ENCODE data around the gene C1D. TPM values are rescaled to one million over a fixed set of nuclear protein-coding genes. Genes with fewer than 3 reads are reported as not detected.
"Not testable (repeated sequence)": the region's sequence is repeated elsewhere in the genome, so short reads cannot be mapped to it uniquely, and the experiment has no call there.

The C1D gene
- total RNA-seq, 1 donor from 2014 or later = 26.7 TPM

DNA sequence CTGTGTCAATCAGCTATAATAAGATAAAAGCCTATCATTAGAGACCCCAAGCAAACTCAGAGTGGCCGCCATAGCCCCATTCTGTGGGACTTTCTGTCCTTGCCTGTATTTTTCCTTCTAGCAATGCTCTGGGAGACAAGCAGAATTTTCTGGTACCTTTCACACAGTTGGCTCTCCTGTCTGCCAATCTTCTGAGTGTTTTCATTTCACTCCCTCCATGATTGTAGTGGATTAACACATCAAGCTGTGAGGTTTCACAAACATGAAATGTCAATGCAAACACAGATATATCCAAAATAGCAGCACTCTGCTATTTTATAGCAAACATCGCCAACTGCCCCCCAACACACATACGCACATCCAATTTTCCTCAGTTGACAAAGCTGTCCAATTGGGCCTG lies 64.9 kb downstream of the C1D start:
- H3K4me1 Mint-ChIP-seq (ENCODE audit: unreplicated experiment) = no peaks in the 10 kb centered on the region
- H3K27me3 Mint-ChIP-seq = no peaks in the 10 kb centered on the region
- peaks cover 8% of the 10 kb centered on the region for H3K9me3 Mint-ChIP-seq
- no peak for DNase-seq (ENCODE audit: extremely low spot score, unreplicated experiment)
- no peak overlapping the region for H3K4me3 Mint-ChIP-seq
- TF ChIP-seq, protein P1, sequence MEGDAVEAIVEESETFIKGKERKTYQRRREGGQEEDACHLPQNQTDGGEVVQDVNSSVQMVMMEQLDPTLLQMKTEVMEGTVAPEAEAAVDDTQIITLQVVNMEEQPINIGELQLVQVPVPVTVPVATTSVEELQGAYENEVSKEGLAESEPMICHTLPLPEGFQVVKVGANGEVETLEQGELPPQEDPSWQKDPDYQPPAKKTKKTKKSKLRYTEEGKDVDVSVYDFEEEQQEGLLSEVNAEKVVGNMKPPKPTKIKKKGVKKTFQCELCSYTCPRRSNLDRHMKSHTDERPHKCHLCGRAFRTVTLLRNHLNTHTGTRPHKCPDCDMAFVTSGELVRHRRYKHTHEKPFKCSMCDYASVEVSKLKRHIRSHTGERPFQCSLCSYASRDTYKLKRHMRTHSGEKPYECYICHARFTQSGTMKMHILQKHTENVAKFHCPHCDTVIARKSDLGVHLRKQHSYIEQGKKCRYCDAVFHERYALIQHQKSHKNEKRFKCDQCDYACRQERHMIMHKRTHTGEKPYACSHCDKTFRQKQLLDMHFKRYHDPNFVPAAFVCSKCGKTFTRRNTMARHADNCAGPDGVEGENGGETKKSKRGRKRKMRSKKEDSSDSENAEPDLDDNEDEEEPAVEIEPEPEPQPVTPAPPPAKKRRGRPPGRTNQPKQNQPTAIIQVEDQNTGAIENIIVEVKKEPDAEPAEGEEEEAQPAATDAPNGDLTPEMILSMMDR (conservative IDR thresholded peaks at IDR 0.05) = no peak
- H3K27ac Mint-ChIP-seq = no peak overlapping the region
- no peaks in the 10 kb centered on the region for H3K36me3 Mint-ChIP-seq

DNA sequence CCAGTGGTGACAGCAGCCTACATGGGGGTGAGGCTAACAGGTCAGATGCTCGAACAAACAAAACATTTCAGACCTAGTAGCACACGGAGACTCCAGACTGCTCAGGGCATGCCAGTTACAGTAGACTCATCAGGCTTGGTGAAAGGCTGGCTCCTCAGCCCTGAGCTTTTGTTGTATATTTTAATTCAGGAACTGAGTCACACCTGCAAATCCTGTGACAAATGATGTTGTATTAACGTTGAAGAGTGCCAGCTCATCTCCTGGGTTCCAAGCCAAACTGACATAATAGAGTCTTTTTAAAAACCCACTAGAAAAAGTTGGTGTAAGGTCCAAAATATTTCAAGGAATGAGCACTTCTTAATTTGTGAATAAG lies 65.3 kb downstream of the C1D start:
- Mint-ChIP-seq H3K27me3 (no peaks in the 10 kb centered on the region), H3K4me1 (ENCODE audit: unreplicated experiment) (no peaks in the 10 kb centered on the region), H3K9me3 (peaks cover 8% of the 10 kb centered on the region), H3K4me3 (no peak overlapping the region), H3K27ac (no peak overlapping the region), H3K36me3 (no peaks in the 10 kb centered on the region)
- TF ChIP-seq, protein P1 (conservative IDR thresholded peaks at IDR 0.05) = no peak
- no peak for DNase-seq (ENCODE audit: extremely low spot score, unreplicated experiment)

DNA sequence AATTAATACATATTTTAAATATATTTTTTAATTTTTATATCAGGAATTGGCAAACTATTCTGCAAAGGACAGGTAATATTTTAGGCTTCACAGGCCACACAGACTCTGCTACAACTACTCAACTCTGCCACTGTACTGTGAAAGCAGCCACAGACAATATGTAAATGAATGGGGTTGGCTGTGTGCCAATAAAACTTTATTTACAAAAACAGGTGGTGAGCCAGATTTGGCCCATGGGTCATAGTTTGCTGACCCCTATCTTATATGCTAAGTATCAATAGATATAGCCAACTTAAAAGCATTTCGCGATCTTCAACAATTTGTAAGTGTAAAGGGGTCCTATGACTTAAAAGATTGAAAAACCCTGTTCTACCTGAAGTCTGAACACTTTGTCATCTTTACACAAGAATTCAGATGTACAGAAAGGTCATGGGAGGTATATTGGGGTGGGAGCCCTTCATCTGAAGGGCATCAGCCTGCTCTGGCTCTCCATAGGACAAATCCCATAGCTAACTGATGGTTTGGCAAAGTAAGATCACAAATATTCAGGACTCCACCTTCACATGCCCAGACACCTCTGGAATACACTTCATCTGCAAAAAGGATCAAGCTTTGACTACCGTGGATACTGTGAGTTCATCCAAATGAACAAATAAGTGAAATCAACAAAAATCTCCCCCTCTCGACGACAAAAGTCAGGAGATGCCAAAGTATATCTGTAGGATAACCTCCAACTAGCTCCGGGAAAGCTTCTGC lies 65.9 kb downstream of the C1D start:
- Mint-ChIP-seq H3K27me3 (no peaks in the 10 kb centered on the region), H3K4me1 (ENCODE audit: unreplicated experiment) (no peaks in the 10 kb centered on the region), H3K9me3 (peaks cover 8% of the 10 kb centered on the region), H3K4me3 (no peak overlapping the region), H3K36me3 (no peaks in the 10 kb centered on the region), H3K27ac (no peak overlapping the region)
- TF ChIP-seq, protein P1 (conservative IDR thresholded peaks at IDR 0.05) = no peak
- DNase-seq (ENCODE audit: extremely low spot score, unreplicated experiment) = no peak

DNA sequence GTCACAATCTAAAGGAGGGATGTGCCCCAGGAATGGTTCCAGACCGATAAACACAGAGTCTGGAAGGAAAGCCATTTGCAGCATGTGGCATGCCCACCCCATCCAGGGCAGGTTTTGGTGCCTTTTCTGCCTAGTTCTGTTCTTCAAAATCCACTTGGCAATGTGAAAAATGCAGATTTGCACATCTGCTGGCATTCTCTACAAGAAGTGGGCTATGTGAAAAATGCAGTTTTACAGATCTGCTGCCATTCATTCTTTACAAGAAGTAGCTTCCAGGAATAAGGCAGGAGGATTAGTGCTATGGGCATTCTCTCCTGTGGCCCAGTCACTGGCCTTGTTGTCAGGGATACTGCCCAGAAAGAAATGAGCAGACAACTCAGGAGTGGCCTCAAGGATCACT lies 68.1 kb downstream of the C1D start:
- no peak for DNase-seq (ENCODE audit: extremely low spot score, unreplicated experiment)
- Mint-ChIP-seq H3K9me3 (peaks cover 7% of the 10 kb centered on the region), H3K36me3 (no peaks in the 10 kb centered on the region), H3K4me1 (ENCODE audit: unreplicated experiment) (no peaks in the 10 kb centered on the region), H3K27me3 (no peaks in the 10 kb centered on the region), H3K27ac (no peak overlapping the region), H3K4me3 (no peak overlapping the region)
- TF ChIP-seq, protein P1 (conservative IDR thresholded peaks at IDR 0.05) = no peak

DNA sequence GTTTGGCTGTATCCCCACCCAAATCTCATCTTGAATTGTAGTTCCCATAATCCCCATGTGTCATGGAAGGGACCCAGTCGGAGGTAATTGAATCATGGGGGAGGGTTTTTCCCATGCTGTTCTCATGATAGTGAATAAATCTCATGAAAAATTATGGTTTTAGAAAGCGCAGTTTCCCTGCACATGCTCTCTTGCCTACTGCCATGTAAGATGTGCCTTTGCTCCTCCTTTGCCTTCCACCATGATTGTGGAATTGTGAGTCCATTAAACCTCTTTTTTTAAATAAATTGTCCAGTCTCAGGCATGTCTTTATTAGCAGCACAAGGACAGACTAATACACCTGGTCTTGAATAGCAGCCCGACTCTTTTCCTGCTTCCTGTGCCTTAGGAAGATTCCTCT lies 68.7 kb downstream of the C1D start:
- not testable (repeated sequence) for H3K27ac Mint-ChIP-seq; DNase-seq (ENCODE audit: extremely low spot score, unreplicated experiment); H3K27me3 Mint-ChIP-seq; H3K4me1 Mint-ChIP-seq (ENCODE audit: unreplicated experiment); H3K4me3 Mint-ChIP-seq; H3K36me3 Mint-ChIP-seq; H3K9me3 Mint-ChIP-seq

DNA sequence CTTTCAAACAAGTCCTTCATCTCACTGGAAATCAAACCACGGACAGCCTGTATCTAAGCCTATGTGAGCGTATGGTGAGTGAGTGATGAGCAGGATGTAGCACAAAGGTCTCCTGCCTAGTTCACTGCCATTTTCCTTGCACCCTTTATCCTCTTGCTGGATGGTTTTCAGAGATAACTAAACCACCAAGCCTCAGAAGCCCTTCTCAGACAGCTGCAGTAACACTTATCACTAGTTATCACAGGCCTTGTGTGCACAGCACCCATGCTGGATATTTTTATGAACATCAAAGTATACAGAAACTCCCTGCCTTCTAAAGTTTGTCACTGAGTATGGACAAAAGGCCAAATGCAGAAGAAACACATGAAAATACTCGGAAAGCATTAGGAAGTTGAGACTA lies 69.5 kb downstream of the C1D start:
- Mint-ChIP-seq H3K4me3 (no peak overlapping the region), H3K27ac (no peak overlapping the region), H3K4me1 (ENCODE audit: unreplicated experiment) (no peaks in the 10 kb centered on the region), H3K9me3 (peaks cover 4% of the 10 kb centered on the region), H3K27me3 (no peaks in the 10 kb centered on the region), H3K36me3 (no peaks in the 10 kb centered on the region)
- no peak for DNase-seq (ENCODE audit: extremely low spot score, unreplicated experiment)
- TF ChIP-seq, protein P1 (conservative IDR thresholded peaks at IDR 0.05) = no peak

All from type B pancreatic cell (in vitro differentiated cells).